Left renal pelvis (tissue), 4 donors: Measurements from ENCODE around the gene FOXD3. TPM values are rescaled to one million over a fixed set of nuclear protein-coding genes. Genes with fewer than 3 reads are reported as not detected.

ENCODE experiments used
- DNase-seq, 4 donors: peaks; one replicate each; pipeline ENCODE4 v3.0.0-alpha.2; 2013; ENCODE audit warnings: low read depth in 4 of 4, low spot score in 3 of 4
- polyA plus RNA-seq, 4 donors: library from polyadenylated mRNA; unstranded; fragments of 120-200 nt; gene quantifications; one replicate each; pipeline ENCODE4 v1.2.1, GENCODE V29; 2013; ENCODE audit not compliant: insufficient read length in 4 of 4

FOXD3 gene
- under 1 TPM; 0.23 to 0.32 (median 0.30) TPM for polyA plus RNA-seq

DNA sequence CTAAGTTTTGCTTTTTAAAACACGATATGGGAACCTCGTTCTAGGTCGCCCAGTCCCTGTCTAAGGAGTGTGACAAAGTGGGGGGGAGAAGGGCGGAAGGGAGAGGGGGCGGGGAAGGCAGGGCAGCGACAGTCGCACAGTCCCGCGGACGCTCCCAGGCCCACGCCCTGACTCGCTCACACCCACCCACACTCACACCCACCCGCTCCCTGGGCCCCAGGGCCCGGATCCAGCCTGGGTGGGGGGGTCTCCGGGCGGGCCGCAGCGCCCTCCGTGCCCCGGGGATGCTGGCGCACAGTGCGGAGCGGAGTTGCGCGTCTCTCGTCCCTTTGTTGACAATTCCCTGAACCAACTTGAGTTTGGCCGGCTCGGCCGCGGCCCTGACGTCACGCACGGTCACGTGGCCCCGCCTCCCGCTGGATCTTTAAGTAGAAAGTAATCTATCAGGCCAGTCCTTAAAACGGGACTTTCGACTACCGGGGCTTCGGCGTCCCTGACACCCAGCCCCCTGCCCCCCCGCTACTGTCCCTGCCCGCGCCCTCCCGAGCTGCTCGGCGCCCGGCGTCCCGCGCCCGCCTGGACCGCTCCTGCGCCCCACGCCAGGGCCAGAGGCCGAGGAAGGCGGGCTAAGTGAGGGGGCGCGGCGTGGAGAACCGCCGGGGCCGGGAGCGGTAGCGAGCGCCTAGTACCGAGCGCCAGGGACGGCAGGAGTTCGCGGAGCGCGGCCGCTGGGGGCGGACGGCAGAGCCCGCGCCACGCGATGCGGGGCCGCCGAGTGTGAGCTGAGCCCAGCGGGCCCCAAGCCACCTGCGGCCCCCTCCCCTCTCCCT is at the start of gene FOXD3:
TSS of gene FOXD3 (plus strand) at position 454 of the 830 bp plus-strand sequence. CDS start 492 bp downstream, outside the sequence.
- DNase-seq = no peak

DNA sequence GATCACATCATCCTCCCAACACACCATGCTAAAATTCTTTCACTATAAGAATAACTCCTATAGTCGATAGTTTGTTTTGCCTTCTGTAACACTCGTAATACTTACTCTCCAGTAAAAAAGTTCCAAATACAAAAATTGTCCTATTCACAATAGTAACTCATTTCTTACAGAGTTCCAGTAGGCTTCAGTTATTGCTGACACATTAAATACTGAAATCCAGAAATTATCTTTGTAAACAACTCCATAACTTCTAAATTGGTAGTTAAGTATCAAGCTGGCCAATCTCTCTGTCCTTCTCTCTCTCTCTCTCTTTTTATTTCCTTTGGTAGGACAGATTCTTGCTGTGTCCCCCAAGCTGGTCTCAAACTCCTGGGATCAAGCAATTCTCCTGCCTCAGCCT is 49.6 kb upstream of the FOXD3 start:
- no peak for DNase-seq

DNA sequence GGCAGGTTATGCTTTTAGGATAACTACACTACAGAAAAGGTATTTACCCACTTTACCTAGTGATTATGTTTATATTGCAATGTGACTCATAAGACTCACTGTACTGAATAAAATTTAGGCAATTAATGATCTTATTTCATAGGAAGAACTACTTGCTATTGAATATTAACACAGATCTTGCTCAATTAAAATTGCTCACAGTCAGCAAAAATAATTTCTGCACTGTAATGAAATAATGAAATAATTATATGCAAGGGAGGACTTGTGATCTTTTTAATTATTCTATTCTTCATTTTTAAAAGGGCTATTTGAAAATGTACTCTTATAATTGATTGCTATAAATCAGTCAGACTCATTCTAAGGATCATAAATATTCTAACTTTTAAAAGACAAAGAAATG is 48.0 kb upstream of the FOXD3 start:
- DNase-seq = no peak

GRCh38 chr1:63274979-63275378 is 47.4 kb upstream of the FOXD3 start:
- no peak for DNase-seq

GRCh38 chr1:63276624-63277023 is 45.7 kb upstream of the FOXD3 start:
- DNase-seq = no peak

- no peak for DNase-seq
Measured at GRCh38 chr1:63277195-63278192, 44.9 kb upstream of the FOXD3 start.

- no peak for DNase-seq
Measured at GRCh38 chr1:63281753-63282152, 40.6 kb upstream of the FOXD3 start.

DNA sequence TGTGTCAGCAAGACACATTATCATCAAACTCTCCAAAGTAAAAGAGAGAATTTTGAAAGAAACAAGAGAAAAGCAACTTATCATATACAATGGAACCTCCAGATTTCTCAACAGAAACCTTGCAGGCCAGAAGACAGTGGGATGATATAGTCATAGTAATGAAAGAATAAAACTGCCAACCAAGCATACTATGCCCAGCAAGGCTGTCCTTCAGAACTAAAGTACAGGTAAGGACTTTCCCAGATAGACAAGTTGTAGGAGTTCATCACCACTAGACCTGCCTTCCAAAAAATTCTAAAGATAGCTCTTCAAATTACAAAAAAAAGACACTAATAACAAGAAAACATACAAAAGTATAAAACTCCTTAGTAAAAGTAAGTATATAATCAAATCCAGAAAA is 33.2 kb upstream of the FOXD3 start:
- no peak for DNase-seq

- no peak for DNase-seq
Measured at GRCh38 chr1:63294803-63295594, 27.4 kb upstream of the FOXD3 start.

DNA sequence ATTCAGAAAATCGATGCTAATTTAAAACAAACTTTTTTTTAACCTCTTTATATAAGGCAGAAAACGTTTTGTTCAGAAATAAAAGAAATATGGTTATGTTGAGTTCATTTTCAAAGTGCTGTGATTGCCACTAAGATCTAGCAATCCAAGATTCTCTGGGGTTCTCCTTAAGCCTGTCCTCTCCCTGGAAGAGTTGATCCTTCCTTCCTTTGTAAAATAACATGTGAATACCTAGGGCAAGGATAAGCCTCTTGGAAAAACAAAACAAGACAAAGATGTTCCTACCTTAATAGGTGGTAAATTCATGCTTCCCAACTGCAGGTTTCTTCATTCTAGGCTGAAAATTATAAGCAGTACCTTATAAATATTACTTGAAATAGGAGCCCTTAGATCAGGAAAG is 18.0 kb upstream of the FOXD3 start:
- no peak for DNase-seq

DNA sequence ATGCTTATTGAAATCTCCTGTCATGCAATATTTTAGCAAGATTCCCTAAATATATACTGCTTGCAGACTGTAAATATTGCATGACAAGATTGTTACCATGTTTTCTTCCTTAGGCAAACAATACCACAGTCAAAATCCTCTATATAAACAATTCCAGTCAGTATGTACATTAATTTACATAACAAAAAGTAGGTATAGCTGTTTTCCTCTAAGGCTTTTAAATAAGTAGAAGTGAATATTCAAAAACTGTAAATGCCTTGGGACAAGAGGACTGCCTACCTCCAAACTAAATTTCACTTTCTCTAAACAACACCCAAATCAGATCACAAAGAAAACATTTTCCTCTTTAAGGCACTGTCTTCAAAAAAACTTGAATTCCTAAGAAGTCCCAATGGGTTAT is 17.3 kb upstream of the FOXD3 start:
- DNase-seq = no peak

GRCh38 chr1:63307196-63307794 is 15.1 kb upstream of the FOXD3 start:
- DNase-seq = no peak

- DNase-seq = no peak
Measured at GRCh38 chr1:63316598-63316983, 5.8 kb upstream of the FOXD3 start.

DNA sequence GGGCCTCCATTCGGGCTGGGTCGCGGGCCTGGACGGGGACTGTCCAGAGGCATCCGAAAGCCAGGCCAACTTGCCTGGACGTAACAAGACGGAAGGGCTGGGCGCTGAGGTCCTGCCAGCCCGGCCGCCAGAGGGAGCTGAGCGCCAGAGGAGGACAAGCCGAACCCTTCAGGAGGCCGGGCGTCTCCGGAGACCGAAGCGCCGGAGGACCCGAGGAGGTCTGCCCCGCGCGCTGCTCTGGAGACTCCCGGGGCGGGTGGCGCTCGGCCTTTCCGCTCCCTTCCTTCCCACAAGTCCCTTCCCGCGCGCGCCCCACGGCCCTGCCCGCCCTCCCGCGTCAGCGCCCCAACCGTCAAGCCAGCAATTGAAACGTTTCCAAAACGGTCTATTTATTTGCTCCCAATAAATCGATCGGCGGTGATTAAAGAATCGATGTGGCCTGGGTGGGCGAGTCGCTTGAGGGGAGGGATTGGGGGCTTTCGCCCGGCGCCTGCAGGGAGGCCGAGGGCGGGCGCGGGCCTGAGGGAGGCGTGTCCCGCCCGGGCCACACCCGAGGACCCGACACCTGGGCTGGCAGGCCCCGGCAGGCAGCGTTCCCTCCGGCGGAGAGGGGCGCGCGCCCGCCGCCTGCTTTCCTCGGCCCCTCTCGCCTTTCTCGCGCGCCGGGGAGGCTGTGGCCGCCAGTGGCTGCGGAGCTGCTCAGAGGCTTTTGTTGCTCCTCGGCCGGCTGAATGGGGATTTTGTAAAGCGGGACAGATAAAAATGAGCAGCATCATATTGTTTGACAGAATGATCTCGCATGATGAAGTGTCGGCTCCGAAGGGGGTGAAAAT is 5.2 kb upstream of the FOXD3 start:
- no peak for DNase-seq

GRCh38 chr1:63317817-63318152 is 4.6 kb upstream of the FOXD3 start:
- DNase-seq = no peak

- DNase-seq = no peak
Measured at GRCh38 chr1:63318201-63318979, 4.0 kb upstream of the FOXD3 start.

DNA sequence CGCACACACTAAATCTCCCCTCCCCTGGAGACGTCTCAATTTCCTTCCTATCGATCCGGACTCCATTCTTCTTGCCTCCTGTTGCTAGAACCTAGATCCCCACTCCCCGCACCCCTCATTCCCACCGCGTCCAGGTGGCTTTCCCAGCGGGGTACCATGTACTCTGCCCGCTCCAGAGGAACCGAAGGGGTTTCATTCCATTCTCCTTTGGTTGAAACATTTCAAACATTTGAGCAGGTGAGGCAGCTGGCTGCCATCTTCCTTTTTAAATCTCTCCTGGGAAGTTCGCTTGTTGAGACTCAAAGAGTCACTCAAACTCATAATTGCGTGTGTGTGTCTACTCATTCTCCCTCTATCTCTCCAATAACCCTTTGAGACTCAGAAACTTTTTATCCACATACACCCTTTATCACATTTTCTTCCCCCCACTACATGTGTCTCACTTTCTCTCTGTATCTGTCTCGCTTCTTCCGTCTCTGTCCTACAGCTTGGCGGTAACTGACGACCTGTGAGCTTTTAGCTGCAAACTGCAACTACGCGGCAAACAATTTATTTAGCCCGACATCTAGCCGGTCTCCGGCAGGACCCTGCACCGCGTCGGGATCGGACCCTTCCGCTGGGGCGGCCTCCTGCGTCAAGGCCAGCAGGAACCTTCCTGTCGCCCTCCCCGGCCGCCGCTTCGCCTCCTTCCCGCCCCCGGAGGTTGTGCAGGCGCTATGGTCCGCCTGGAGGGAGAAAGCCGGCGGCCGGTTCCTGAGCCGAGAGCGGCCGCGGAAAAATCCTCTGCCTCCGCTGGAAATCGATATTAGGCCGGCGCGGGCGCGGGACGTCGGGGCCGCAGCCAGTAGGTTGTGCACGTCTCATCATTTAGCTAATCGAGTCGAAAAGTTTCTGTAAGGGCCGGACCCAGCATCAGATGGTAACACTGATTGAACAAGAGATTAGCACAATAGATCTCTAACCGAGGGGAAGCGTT is 3.0 kb upstream of the FOXD3 start:
- DNase-seq = no peak
